HCT116 (cell line): ENCODE results near the gene UQCRC1. TPM values are rescaled to one million over a fixed set of nuclear protein-coding genes. Genes with fewer than 3 reads are reported as not detected.

ENCODE experiments used
- ATAC-seq: fragments of 200-7000 bp; cut with Tn5 transposase; 2 replicates; pipeline ENCODE4 v1.9.1; 2020; ENCODE audit warnings: mild to moderate bottlenecking, moderate library complexity
- BruUV-seq: library from RNA; stranded (reverse); fragments of 400-500 nt; replicated peaks from 2 replicates; lab custom pipeline; 2021; lab: Mats Ljungman, UMichigan
- CTCF ChIA-PET: fragments of 300-600 bp; sonication (Branson Sonifier 250); formaldehyde crosslinking; loops from one replicate; lab custom pipeline; 2021; ENCODE audit warnings: antibody characterized with exemption; lab: Charles Lee
- POLR2A ChIA-PET: fragments of 300-600, 350-600 bp; sonication (Branson Sonifier 250); formaldehyde crosslinking; loops from one replicate; lab custom pipeline; 2021; ENCODE audit warnings: antibody characterized with exemption; lab: Charles Lee
- RAD21 ChIA-PET, 2 experiments: fragments of 300-600 bp; sonication (Branson Sonifier 250); formaldehyde crosslinking; loops; one replicate each; lab custom pipeline; 2023; ENCODE audit warnings: low total read pairs in 2 of 2; ENCODE audit not compliant: uncharacterized antibody in 2 of 2, unreplicated experiment in 2 of 2, low non-redundant PET in 1 of 2; lab: Charles Lee
- DNase-seq: peaks from one replicate; pipeline ENCODE4 v3.0.0-alpha.2; 2010; ENCODE audit warnings: low read depth, low spot score
- H2AFZ ChIP-seq: fragments of 200-600 bp; shearing (Covaris generic), sonication (generic); 2 replicates; pipeline ENCODE4 v1.6.1; 2017; ENCODE audit warnings: low read depth, mixed run types, mixed read lengths, antibody characterized with exemption, low read length; ENCODE audit not compliant: poor library complexity, severe bottlenecking
- H3K27ac ChIP-seq: 2 replicates; pipeline ENCODE4 v1.5.1; 2012; ENCODE audit warnings: low read depth, low read length
- H3K27me3 ChIP-seq: fragments of 200-600 bp; sonication (generic); 2 replicates; pipeline ENCODE4 v1.6.1; 2016; ENCODE audit warnings: mixed run types, low read length, mixed read lengths; ENCODE audit not compliant: insufficient read depth
- H3K36me3 ChIP-seq, 2 experiments: fragments of 200-500 bp in 1 of 2; fragments of 200-600 bp in 1 of 2; sonication (Bioruptor generic) in 1 of 2; sonication (generic) in 1 of 2; 2 replicates each; pipeline versions ENCODE4 v1.5.1 to v1.6.1; 2014 to 2016; ENCODE audit warnings: low read length in 2 of 2, inconsistent platforms in 1 of 2, mixed read lengths in 1 of 2, mixed run types in 1 of 2; ENCODE audit not compliant: insufficient read depth in 2 of 2, control insufficient read depth in 1 of 2
- H3K4me1 ChIP-seq, 2 experiments: fragments of 200-600 bp in 1 of 2; sonication (generic) in 1 of 2; 2 replicates each; pipeline versions ENCODE4 v1.5.1 to v1.6.1; 2012 to 2017; ENCODE audit warnings: low read length in 2 of 2, inconsistent platforms in 1 of 2, mild to moderate bottlenecking in 1 of 2, mixed read lengths in 1 of 2, mixed run types in 1 of 2, moderate library complexity in 1 of 2; ENCODE audit not compliant: insufficient read depth in 2 of 2, control insufficient read depth in 1 of 2
- H3K4me2 ChIP-seq: fragments of 200-600 bp; sonication (generic); 2 replicates; pipeline ENCODE4 v1.6.1; 2017; ENCODE audit warnings: mixed run types, low read length, mixed read lengths
- H3K4me3 ChIP-seq, 2 experiments: fragments of 200-600 bp in 1 of 2; sonication (generic) in 1 of 2; replicated peaks in 1 of 2; 2 replicates each; pipeline ENCODE4 v1.5.1; 2011 to 2016; ENCODE audit warnings: low read length in 2 of 2, control low read depth in 1 of 2, low read depth in 1 of 2, mild to moderate bottlenecking in 1 of 2, mixed read lengths in 1 of 2, mixed run types in 1 of 2
- H3K79me2 ChIP-seq: fragments of 200-600 bp; sonication (generic); 2 replicates; pipeline ENCODE4 v1.6.1; 2017; ENCODE audit warnings: mild to moderate bottlenecking, mixed run types, low read length, moderate library complexity, mixed read lengths; ENCODE audit not compliant: insufficient read depth
- H3K9ac ChIP-seq: fragments of 200-600 bp; sonication (generic); 2 replicates; pipeline ENCODE4 v1.6.1; 2016; ENCODE audit warnings: low read length, mixed read lengths
- H3K9me2 ChIP-seq: fragments of 200-600 bp; sonication (generic), shearing (Covaris generic); 2 replicates; pipeline ENCODE4 v1.6.1; 2017; ENCODE audit warnings: mixed run types, mild to moderate bottlenecking, moderate library complexity; ENCODE audit not compliant: insufficient read depth
- H3K9me3 ChIP-seq, 2 experiments: fragments of 200-500 bp in 1 of 2; fragments of 200-600 bp in 1 of 2; sonication (Bioruptor generic) in 1 of 2; sonication (generic) in 1 of 2; 2 replicates each; pipeline ENCODE4 v1.6.1; 2014 to 2017; ENCODE audit warnings: low read length in 2 of 2, mixed read lengths in 2 of 2, inconsistent platforms in 1 of 2, low read depth in 1 of 2, mild to moderate bottlenecking in 1 of 2, mixed run types in 1 of 2, moderate library complexity in 1 of 2; ENCODE audit not compliant: control insufficient read depth in 1 of 2, insufficient read depth in 1 of 2
- H4K20me1 ChIP-seq: fragments of 200-600 bp; sonication (generic), shearing (Covaris generic); 2 replicates; pipeline ENCODE4 v1.6.1; 2017; ENCODE audit warnings: mixed run types, mild to moderate bottlenecking, moderate library complexity; ENCODE audit not compliant: insufficient read depth
- POLR2A ChIP-seq: IDR thresholded peaks from 2 replicates; pipeline ENCODE4 v1.7.0; 2011; ENCODE audit warnings: borderline replicate concordance; ENCODE audit not compliant: insufficient read depth, insufficient read length; ENCODE audit errors: extremely low read depth
- POLR2AphosphoS5 ChIP-seq: IDR thresholded peaks from 2 replicates; pipeline ENCODE4 v1.6.1; 2011; ENCODE audit warnings: mild to moderate bottlenecking, low read depth, low read length, moderate library complexity
- SIN3A ChIP-seq: IDR thresholded peaks from 2 replicates; pipeline ENCODE4 v1.6.1; 2012; ENCODE audit warnings: low read depth
- SP1 ChIP-seq: IDR thresholded peaks from 2 replicates; pipeline ENCODE4 v1.6.1; 2012; ENCODE audit warnings: low read depth
- TCF7L2 ChIP-seq: IDR thresholded peaks from 2 replicates; pipeline ENCODE4 v1.7.0; 2011; ENCODE audit warnings: borderline replicate concordance, inconsistent platforms; ENCODE audit not compliant: insufficient read depth, insufficient read length; ENCODE audit errors: extremely low read depth
- ZBTB33 ChIP-seq: IDR thresholded peaks from 2 replicates; pipeline ENCODE4 v1.6.1; 2011; ENCODE audit warnings: mild to moderate bottlenecking, low read length, moderate library complexity; ENCODE audit not compliant: insufficient replicate concordance; ENCODE audit errors: extremely low read depth
- intact Hi-C: fragments of 100-400 bp; cut with micrococcal nuclease; formaldehyde crosslinking; loops from 2 replicates; pipeline ENCODE4 v1.10.0; 2022
- total RNA-seq: library from RNA; stranded (reverse); gene quantifications from one replicate; pipeline ENCODE4 v1.2.1, GENCODE V29; 2021; ENCODE audit not compliant: unreplicated experiment
- TF ChIP-seq, protein P1 (sequence below), 3 experiments: fragments of 200-600 bp in 1 of 3; sonication (generic) in 1 of 3; IDR thresholded peaks in 2 of 3; conservative IDR thresholded peaks in 1 of 3; 2 replicates each; pipeline ENCODE4 v1.5.1; 2012 to 2017; ENCODE audit warnings: low read depth in 2 of 3, low read length in 2 of 3, antibody characterized with exemption in 1 of 3, borderline replicate concordance in 1 of 3, control low read depth in 1 of 3, mild to moderate bottlenecking in 1 of 3, mixed read lengths in 1 of 3, mixed run types in 1 of 3, moderate library complexity in 1 of 3; ENCODE audit not compliant: insufficient read depth in 1 of 3
- TF ChIP-seq, protein P2 (sequence below): IDR thresholded peaks from 2 replicates; pipeline ENCODE4 v1.6.1; 2012; ENCODE audit warnings: low read depth

UQCRC1 gene
- total RNA-seq, 1 experiment from 2014 or later = 318 TPM

DNA sequence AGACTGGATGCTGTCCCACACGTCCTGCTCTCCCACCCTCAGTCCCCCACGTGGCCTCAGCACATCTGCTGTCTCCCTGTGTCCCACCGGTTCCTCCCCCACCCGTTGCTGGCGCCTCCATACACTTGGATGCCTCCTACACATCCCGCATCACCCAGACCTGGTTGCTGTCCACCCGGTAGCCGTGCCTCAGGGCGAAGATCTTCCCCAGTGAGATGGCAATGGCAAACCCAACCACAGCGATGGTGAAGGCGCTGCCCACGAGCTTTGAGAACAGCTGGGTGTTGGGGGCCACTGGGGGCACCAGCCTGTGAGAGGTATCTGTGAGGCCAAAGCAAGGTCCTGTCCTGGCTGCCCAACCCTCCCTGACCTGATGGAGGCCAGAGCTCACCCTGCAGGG is 21.4 kb upstream of the UQCRC1 start:
- ChIA-PET RAD21 (no interaction called here), CTCF (no interaction called here), POLR2A (no interaction called here)
- Histone ChIP-seq H3K27ac (no peak overlapping the region), H3K4me3 (no peak overlapping the region), H3K79me2 (peaks cover 12% of the 10 kb centered on the region; the same call in 1 of the 2 replicates), H2AFZ (no peak overlapping the region), H4K20me1 (no peaks in the 10 kb centered on the region), H3K9ac (no peak overlapping the region), H3K4me2 (no peak overlapping the region), H3K36me3 (peaks cover 22 to 44% of the 10 kb centered on the region in 2 experiments; a peak in 3 of 4 replicates), H3K9me2 (no peaks in the 10 kb centered on the region), H3K9me3 (no peaks in the 10 kb centered on the region), H3K4me1 (peaks cover 5 to 13% of the 10 kb centered on the region in 2 experiments; a peak in 3 of 4 replicates), H3K27me3 (no peaks in the 10 kb centered on the region)
- BruUV-seq = no TSS peak
- no peak for TF ChIP-seq ZBTB33
- TF ChIP-seq, protein P1, sequence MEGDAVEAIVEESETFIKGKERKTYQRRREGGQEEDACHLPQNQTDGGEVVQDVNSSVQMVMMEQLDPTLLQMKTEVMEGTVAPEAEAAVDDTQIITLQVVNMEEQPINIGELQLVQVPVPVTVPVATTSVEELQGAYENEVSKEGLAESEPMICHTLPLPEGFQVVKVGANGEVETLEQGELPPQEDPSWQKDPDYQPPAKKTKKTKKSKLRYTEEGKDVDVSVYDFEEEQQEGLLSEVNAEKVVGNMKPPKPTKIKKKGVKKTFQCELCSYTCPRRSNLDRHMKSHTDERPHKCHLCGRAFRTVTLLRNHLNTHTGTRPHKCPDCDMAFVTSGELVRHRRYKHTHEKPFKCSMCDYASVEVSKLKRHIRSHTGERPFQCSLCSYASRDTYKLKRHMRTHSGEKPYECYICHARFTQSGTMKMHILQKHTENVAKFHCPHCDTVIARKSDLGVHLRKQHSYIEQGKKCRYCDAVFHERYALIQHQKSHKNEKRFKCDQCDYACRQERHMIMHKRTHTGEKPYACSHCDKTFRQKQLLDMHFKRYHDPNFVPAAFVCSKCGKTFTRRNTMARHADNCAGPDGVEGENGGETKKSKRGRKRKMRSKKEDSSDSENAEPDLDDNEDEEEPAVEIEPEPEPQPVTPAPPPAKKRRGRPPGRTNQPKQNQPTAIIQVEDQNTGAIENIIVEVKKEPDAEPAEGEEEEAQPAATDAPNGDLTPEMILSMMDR (IDR thresholded peaks at IDR 0.05 in 2 of 3, conservative IDR thresholded peaks at IDR 0.05 in 1 of 3; ENCODE audit: borderline replicate concordance in 1 of 3, insufficient read depth in 1 of 3, low read depth in 2 of 3, low read length in 2 of 3) = no peak
- no peak for TF ChIP-seq POLR2AphosphoS5
- intact Hi-C loops = no loop called here
- ATAC-seq (no peak), DNase-seq (no peak)

GRCh38 chr3:48630407-48630806 is 21.0 kb upstream of the UQCRC1 start:
- ChIA-PET CTCF (no interaction called here), POLR2A (no interaction called here), RAD21 (no interaction called here)
- Histone ChIP-seq H4K20me1 (no peaks in the 10 kb centered on the region), H3K36me3 (peaks cover 23 to 44% of the 10 kb centered on the region in 2 experiments; a peak in 3 of 4 replicates), H3K4me3 (no peak overlapping the region), H3K27ac (no peak overlapping the region), H3K4me2 (no peak overlapping the region), H3K79me2 (peaks cover 12% of the 10 kb centered on the region; the same call in 1 of the 2 replicates), H3K9me2 (no peaks in the 10 kb centered on the region), H3K9ac (no peak overlapping the region), H2AFZ (no peak overlapping the region), H3K27me3 (no peaks in the 10 kb centered on the region), H3K9me3 (no peaks in the 10 kb centered on the region), H3K4me1 (peaks cover 5 to 11% of the 10 kb centered on the region in 2 experiments; a peak in 3 of 4 replicates)
- no peak for TF ChIP-seq SIN3A
- no peak for TF ChIP-seq POLR2A
- TF ChIP-seq, protein P2, sequence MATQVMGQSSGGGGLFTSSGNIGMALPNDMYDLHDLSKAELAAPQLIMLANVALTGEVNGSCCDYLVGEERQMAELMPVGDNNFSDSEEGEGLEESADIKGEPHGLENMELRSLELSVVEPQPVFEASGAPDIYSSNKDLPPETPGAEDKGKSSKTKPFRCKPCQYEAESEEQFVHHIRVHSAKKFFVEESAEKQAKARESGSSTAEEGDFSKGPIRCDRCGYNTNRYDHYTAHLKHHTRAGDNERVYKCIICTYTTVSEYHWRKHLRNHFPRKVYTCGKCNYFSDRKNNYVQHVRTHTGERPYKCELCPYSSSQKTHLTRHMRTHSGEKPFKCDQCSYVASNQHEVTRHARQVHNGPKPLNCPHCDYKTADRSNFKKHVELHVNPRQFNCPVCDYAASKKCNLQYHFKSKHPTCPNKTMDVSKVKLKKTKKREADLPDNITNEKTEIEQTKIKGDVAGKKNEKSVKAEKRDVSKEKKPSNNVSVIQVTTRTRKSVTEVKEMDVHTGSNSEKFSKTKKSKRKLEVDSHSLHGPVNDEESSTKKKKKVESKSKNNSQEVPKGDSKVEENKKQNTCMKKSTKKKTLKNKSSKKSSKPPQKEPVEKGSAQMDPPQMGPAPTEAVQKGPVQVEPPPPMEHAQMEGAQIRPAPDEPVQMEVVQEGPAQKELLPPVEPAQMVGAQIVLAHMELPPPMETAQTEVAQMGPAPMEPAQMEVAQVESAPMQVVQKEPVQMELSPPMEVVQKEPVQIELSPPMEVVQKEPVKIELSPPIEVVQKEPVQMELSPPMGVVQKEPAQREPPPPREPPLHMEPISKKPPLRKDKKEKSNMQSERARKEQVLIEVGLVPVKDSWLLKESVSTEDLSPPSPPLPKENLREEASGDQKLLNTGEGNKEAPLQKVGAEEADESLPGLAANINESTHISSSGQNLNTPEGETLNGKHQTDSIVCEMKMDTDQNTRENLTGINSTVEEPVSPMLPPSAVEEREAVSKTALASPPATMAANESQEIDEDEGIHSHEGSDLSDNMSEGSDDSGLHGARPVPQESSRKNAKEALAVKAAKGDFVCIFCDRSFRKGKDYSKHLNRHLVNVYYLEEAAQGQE = no peak
- TF ChIP-seq SP1 = no peak
- TF ChIP-seq TCF7L2 = no peak
- no peak for DNase-seq
- ATAC-seq = no peak
- intact Hi-C loops = no loop called here
- no TSS peak for BruUV-seq
